ENCODE results near the gene METRNL.
"Not testable (repeated sequence)": the region's sequence is repeated elsewhere in the genome, so short reads cannot be mapped to it uniquely, and the experiment has no call there.

Gene METRNL

GRCh38 chr17:83053021-83053681, 26.3 kb upstream of the METRNL start:
- no peak for FAIRE-seq

- FAIRE-seq: no peak
Measured at GRCh38 chr17:83053739-83054451, 25.5 kb upstream of the METRNL start.

- FAIRE-seq: no peak
Measured at GRCh38 chr17:83054518-83055125, 24.8 kb upstream of the METRNL start.

- FAIRE-seq: not testable (repeated sequence)
Measured at GRCh38 chr17:83055176-83055575, 24.2 kb upstream of the METRNL start.

- FAIRE-seq: no peak
Measured at GRCh38 chr17:83055911-83056582, 23.4 kb upstream of the METRNL start.

GRCh38 chr17:83056583-83057396, 22.6 kb upstream of the METRNL start:
- FAIRE-seq: no peak

GRCh38 chr17:83057397-83057761, 22.0 kb upstream of the METRNL start:
- FAIRE-seq: no peak

- no peak for FAIRE-seq
Measured at GRCh38 chr17:83057793-83058265, 21.6 kb upstream of the METRNL start.

GRCh38 chr17:83058266-83058798, 21.1 kb upstream of the METRNL start:
- FAIRE-seq: no peak

GRCh38 chr17:83061586-83061985, 17.8 kb upstream of the METRNL start:
- FAIRE-seq: no peak

GRCh38 chr17:83062011-83062817, 17.2 kb upstream of the METRNL start:
- FAIRE-seq: no peak

GRCh38 chr17:83062818-83063671, 16.4 kb upstream of the METRNL start:
- no peak for FAIRE-seq

GRCh38 chr17:83064021-83064731, 15.2 kb upstream of the METRNL start:
- no peak for FAIRE-seq

- FAIRE-seq: no peak
Measured at GRCh38 chr17:83064732-83065659, 14.4 kb upstream of the METRNL start.

- no peak for FAIRE-seq
Measured at GRCh38 chr17:83065660-83066542, 13.5 kb upstream of the METRNL start.

GRCh38 chr17:83066543-83066890, 12.9 kb upstream of the METRNL start:
- not testable (repeated sequence) for FAIRE-seq

GRCh38 chr17:83067071-83067717, 12.2 kb upstream of the METRNL start:
- no peak for FAIRE-seq

All from islet of Langerhans (tissue), 1 donor.